ENCODE measurements around the gene CNGA1. TPM values are rescaled to one million over a fixed set of nuclear protein-coding genes. Genes with fewer than 3 reads are reported as not detected.
"Not testable (repeated sequence)": the region's sequence is repeated elsewhere in the genome, so short reads cannot be mapped to it uniquely, and the experiment has no call there.

The CNGA1 gene
- total and polyA plus RNA-seq, 2 donors, result 0.14 to 1.1 TPM

DNA sequence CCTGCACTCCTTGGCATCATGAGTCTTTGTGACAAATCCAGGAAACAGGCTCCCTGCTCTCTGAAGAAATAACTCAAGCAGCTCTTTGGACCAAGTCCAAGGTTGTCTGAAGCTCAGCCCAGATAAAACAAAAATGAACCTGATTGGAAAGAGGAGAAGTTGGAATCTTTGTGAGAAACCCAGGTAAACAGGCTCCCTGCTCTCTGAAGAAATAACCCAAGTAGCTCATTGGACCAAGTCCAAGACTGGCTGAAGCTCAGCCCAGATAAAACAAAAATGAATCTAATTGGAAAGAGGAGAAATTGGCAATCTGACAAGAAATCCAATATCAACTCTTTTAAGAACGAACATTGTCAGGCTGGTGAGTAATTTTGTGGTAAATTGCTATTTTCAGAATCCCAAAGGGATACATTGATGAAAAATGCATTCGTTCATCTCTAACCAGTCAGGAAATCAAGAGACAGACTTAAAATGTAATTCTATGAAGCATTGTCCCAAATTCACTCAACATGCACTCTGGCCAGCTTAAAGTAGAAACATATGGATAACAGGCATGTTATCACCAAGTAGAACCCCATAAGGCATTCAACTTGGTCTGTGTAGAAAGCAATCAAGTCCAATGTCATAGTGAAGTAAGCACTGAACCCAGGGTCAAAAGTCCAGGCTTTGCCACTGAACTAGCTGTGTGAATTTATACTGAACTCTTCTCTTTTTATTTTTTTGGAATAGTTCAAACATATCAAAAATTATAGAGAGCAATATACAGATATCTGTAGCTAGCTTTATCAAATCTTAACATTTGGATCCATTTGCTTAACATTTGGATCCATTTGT lies 85.3 kb downstream of the CNGA1 start:
- Histone ChIP-seq H3K36me3 (ENCODE audit: control insufficient read depth in 2 of 2, insufficient read depth in 2 of 2, low read length in 1 of 2) (no peaks in the 10 kb centered on the region), H3K4me1 (ENCODE audit: control insufficient read depth in 2 of 2, insufficient read depth in 2 of 2, low read length in 2 of 2) (peaks cover 0 to 3% of the 10 kb centered on the region in 2 donors), H3K27ac (ENCODE audit: low read depth in 1 of 2, low read length in 1 of 2) (no peak overlapping the region), H3K9me3 (ENCODE audit: control insufficient read depth in 2 of 2, insufficient read depth in 1 of 2, low read length in 1 of 2) (no peaks in the 10 kb centered on the region), H3K4me3 (ENCODE audit: low read length in 2 of 2) (no peak overlapping the region), H3K27me3 (ENCODE audit: control insufficient read depth in 2 of 2, insufficient read depth in 1 of 2, low read length in 1 of 2) (no peaks in the 10 kb centered on the region)
- 81% methylated on average over 2 of the region's 2 CpGs for WGBS
- peak in 1 of 9 donors; percentile 13 for DNase-seq (ENCODE audit: low read depth in 6 of 9, low spot score in 9 of 9)

DNA sequence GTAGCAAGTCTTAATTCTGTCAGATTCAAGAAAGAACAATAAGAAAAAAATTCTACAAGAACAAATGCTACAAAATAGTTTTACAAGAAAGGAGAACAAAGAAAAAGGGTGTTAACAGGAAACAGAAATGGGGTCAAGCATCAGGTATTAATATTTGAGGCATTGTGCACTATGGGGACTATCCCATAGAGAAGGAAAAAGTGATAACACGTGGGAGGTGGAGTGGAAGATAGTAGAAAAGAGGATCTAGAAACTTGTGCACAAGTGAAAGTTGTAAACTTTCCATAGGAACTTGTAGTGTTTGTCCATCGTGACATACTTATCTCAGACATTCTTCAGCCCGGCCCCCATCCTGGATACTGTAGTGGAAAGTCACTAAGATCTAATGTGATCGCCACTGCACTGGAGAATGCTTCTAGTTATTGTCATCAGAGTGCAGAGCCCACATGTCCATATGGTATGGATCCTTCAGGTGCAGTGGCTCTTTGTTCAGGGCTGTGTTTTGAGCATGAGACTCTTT lies 86.7 kb downstream of the CNGA1 start:
- H3K4me3 ChIP-seq (ENCODE audit: low read length in 2 of 2), result no peak overlapping the region
- WGBS, result 70% methylated on average over 4 of the region's 4 CpGs
- no peaks in the 10 kb centered on the region for H3K9me3 ChIP-seq (ENCODE audit: control insufficient read depth in 2 of 2, insufficient read depth in 1 of 2, low read length in 1 of 2)
- H3K27me3 ChIP-seq (ENCODE audit: control insufficient read depth in 2 of 2, insufficient read depth in 1 of 2, low read length in 1 of 2), result no peaks in the 10 kb centered on the region
- no peaks in the 10 kb centered on the region for H3K36me3 ChIP-seq (ENCODE audit: control insufficient read depth in 2 of 2, insufficient read depth in 2 of 2, low read length in 1 of 2)
- H3K27ac ChIP-seq (ENCODE audit: low read depth in 1 of 2, low read length in 1 of 2), result no peak overlapping the region
- H3K4me1 ChIP-seq (ENCODE audit: control insufficient read depth in 2 of 2, insufficient read depth in 2 of 2, low read length in 2 of 2), result peaks cover 0 to 3% of the 10 kb centered on the region in 2 donors
- DNase-seq (ENCODE audit: low read depth in 6 of 9, low spot score in 9 of 9), result no peak

DNA sequence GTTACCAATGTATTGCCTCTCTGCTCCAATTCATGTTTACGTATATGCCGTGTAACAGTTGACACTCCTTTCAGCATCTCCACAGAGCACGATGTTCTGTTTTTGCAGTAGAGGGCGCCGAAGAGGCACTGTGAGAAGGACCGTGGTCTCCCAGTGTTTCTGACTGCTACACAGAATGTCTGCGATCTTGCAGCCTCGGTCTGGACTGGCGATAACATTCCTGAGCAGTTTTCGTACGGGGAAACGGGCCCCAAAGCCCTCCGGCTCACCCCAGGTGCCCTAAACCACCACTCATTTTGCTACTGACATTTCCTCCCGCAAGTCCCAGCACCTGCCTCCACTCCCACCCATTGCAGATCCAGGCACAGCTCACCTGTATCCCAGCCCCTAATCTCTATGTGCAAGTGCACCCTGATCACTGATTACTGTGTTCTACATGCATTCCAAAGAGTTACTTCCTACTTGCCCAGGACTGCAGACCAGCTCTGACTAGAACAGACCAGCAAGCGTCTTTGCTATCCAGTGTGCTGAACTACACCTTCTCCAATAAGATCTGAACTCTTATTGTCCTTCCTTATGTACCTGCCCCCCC lies 89.7 kb downstream of the CNGA1 start:
- Histone ChIP-seq H3K4me3 (ENCODE audit: low read length in 2 of 2) (no peak overlapping the region), H3K9me3 (ENCODE audit: control insufficient read depth in 2 of 2, insufficient read depth in 1 of 2, low read length in 1 of 2) (peaks cover 0 to 7% of the 10 kb centered on the region in 2 donors), H3K27me3 (ENCODE audit: control insufficient read depth in 2 of 2, insufficient read depth in 1 of 2, low read length in 1 of 2) (no peaks in the 10 kb centered on the region), H3K27ac (ENCODE audit: low read depth in 1 of 2, low read length in 1 of 2) (no peak overlapping the region), H3K36me3 (ENCODE audit: control insufficient read depth in 2 of 2, insufficient read depth in 2 of 2, low read length in 1 of 2) (no peaks in the 10 kb centered on the region), H3K4me1 (ENCODE audit: control insufficient read depth in 2 of 2, insufficient read depth in 2 of 2, low read length in 2 of 2) (peaks cover 0 to 3% of the 10 kb centered on the region in 2 donors)
- WGBS, result 17% methylated on average over 15 of the region's 15 CpGs
- peak in 6 of 9 donors; percentile 30 to 75 (median 48) for DNase-seq (ENCODE audit: low read depth in 6 of 9, low spot score in 9 of 9)

DNA sequence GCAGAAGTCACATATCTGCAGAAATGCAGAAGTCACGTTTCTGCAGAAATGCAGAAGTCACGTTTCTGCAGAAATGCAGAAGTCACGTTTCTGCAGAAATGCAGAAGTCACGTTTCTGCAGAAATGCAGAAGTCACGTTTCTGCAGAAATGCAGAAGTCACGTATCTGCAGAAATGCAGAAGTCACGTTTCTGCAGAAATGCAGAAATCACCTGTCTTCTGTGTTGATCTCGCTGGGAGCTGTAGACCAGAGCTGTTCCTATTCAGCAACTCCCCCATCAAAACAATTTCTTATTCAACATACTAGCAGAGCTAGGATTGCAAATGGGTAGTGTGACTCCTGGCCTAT lies 93.2 kb downstream of the CNGA1 start:
- H3K27ac ChIP-seq (ENCODE audit: low read depth in 1 of 2, low read length in 1 of 2); DNase-seq (ENCODE audit: low read depth in 6 of 9, low spot score in 9 of 9); H3K27me3 ChIP-seq (ENCODE audit: control insufficient read depth in 2 of 2, insufficient read depth in 1 of 2, low read length in 1 of 2); H3K4me3 ChIP-seq (ENCODE audit: low read length in 2 of 2); H3K4me1 ChIP-seq (ENCODE audit: control insufficient read depth in 2 of 2, insufficient read depth in 2 of 2, low read length in 2 of 2); H3K9me3 ChIP-seq (ENCODE audit: control insufficient read depth in 2 of 2, insufficient read depth in 1 of 2, low read length in 1 of 2); H3K36me3 ChIP-seq (ENCODE audit: control insufficient read depth in 2 of 2, insufficient read depth in 2 of 2, low read length in 1 of 2): not testable (repeated sequence)
- 17% methylated on average over 8 of the region's 8 CpGs for WGBS

DNA sequence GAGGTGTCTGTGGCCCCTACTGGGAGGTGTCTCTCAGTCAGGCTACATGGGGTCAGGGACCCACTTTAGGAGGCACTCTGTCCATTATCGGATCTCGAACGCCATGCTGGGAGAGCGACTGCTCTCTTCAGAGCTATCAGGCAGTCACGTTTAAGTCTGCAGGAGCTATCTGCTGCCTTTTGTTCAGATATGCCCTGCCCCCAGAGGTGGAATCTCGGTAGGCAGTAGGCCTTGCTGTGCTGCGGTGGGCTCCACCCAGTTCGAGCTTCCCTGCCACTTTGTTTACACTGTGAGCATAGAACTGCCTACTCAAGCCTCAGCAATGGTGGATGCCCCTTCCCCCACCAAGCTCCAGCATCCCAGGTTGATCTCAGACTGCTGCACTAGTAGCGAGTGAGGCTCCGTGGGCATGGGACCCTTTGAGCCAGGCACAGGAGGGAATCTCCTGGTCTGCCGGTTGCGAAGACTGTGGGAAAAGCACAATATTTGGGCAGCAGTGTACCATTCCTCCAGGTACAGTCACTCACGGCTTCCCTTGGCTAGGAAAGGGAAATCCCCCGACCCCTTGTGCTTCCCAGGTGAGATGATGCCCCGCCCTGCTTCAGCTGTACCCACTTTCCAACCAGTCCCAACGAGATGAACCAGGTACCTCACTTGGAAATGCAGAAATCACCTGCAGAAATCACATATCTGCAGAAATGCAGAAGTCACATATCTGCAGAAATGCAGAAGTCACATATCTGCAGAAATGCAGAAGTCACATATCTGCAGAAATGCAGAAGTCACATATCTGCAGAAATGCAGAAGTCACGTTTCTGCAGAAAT lies 93.8 kb downstream of the CNGA1 start:
- H3K27me3 ChIP-seq (ENCODE audit: control insufficient read depth in 2 of 2, insufficient read depth in 1 of 2, low read length in 1 of 2); H3K4me1 ChIP-seq (ENCODE audit: control insufficient read depth in 2 of 2, insufficient read depth in 2 of 2, low read length in 2 of 2); H3K4me3 ChIP-seq (ENCODE audit: low read length in 2 of 2); DNase-seq (ENCODE audit: low read depth in 6 of 9, low spot score in 9 of 9); H3K27ac ChIP-seq (ENCODE audit: low read depth in 1 of 2, low read length in 1 of 2); H3K9me3 ChIP-seq (ENCODE audit: control insufficient read depth in 2 of 2, insufficient read depth in 1 of 2, low read length in 1 of 2); H3K36me3 ChIP-seq (ENCODE audit: control insufficient read depth in 2 of 2, insufficient read depth in 2 of 2, low read length in 1 of 2): not testable (repeated sequence)
- 81% methylated on average over 17 of the region's 17 CpGs for WGBS

DNA sequence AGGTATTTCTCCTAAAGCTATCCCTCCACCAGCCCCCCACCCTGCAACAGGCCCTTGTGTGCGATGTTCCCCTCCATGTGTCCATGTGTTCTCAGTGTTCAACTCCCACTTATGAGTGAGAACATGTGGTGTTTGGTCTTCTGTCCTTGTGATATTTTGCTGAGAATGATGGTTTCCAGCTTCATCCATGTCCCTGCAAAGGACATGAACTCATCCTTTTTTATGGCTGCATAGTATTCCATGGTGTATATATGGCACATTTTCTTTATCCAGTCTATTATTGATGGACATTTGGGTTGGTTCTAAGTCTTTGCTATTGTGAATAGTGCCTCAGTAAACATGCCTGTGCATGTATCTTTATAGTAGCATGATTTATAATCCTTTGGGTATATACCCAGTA lies 99.3 kb downstream of the CNGA1 start:
- WGBS, result 100% methylated on average over 1 of the region's 1 CpG
- H3K4me3 ChIP-seq (ENCODE audit: low read length in 2 of 2), result not testable (repeated sequence)

DNA sequence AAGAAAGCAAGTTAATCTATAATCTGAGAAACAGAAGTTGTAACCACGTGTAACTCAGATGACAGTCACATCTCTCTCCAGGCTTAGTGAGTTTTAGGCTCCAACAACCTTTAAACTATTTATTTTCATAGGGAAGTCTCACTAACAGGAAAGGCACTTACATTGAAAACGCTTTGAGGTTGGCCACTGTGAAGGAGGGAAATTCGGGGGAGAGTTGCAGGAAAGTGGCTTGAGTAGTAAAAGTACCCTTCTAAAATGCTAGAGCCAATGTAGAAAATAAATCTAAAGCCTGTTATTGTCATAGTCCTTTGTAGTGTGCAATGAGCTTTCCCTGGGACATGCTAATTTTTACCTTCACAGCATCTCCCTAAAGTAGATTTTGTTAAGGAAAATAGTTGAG lies 101.1 kb downstream of the CNGA1 start:
- WGBS, result 36% methylated on average over 3 of the region's 3 CpGs
- Histone ChIP-seq H3K27ac (ENCODE audit: low read depth in 1 of 2, low read length in 1 of 2) (no peak overlapping the region), H3K36me3 (ENCODE audit: control insufficient read depth in 2 of 2, insufficient read depth in 2 of 2, low read length in 1 of 2) (no peaks in the 10 kb centered on the region), H3K4me1 (ENCODE audit: control insufficient read depth in 2 of 2, insufficient read depth in 2 of 2, low read length in 2 of 2) (peaks cover 7 to 8% of the 10 kb centered on the region in 2 donors), H3K9me3 (ENCODE audit: control insufficient read depth in 2 of 2, insufficient read depth in 1 of 2, low read length in 1 of 2) (no peaks in the 10 kb centered on the region), H3K4me3 (ENCODE audit: low read length in 2 of 2) (no peak overlapping the region), H3K27me3 (ENCODE audit: control insufficient read depth in 2 of 2, insufficient read depth in 1 of 2, low read length in 1 of 2) (no peaks in the 10 kb centered on the region)
- no peak for DNase-seq (ENCODE audit: low read depth in 6 of 9, low spot score in 9 of 9)

More for the DNA sequence above, 99.3 kb downstream of the CNGA1 start:
- not testable (repeated sequence) for H3K27ac ChIP-seq (ENCODE audit: low read depth in 1 of 2, low read length in 1 of 2); H3K9me3 ChIP-seq (ENCODE audit: control insufficient read depth in 2 of 2, insufficient read depth in 1 of 2, low read length in 1 of 2); H3K27me3 ChIP-seq (ENCODE audit: control insufficient read depth in 2 of 2, insufficient read depth in 1 of 2, low read length in 1 of 2); H3K4me1 ChIP-seq (ENCODE audit: control insufficient read depth in 2 of 2, insufficient read depth in 2 of 2, low read length in 2 of 2); H3K36me3 ChIP-seq (ENCODE audit: control insufficient read depth in 2 of 2, insufficient read depth in 2 of 2, low read length in 1 of 2); DNase-seq (ENCODE audit: low read depth in 6 of 9, low spot score in 9 of 9)

DNA sequence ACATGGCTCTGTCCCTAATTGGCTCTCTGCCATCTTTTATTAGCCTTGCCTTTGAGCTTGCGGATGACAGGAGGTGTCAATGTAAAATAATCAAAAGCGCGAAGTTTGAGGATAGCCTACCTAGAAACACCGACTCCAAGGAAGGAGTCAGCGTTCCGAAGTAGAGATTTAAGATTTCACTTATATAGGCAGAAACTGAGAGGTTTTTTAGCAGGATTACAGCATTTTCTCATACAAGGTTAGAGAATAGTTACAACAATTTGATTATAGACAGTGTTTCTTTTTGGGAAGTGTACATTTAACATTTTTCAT lies 101.6 kb downstream of the CNGA1 start:
- no peaks in the 10 kb centered on the region for H3K36me3 ChIP-seq (ENCODE audit: control insufficient read depth in 2 of 2, insufficient read depth in 2 of 2, low read length in 1 of 2)
- H3K27ac ChIP-seq (ENCODE audit: low read depth in 1 of 2, low read length in 1 of 2), result no peak overlapping the region
- no peak for DNase-seq (ENCODE audit: low read depth in 6 of 9, low spot score in 9 of 9)
- peaks cover 7 to 8% of the 10 kb centered on the region in 2 donors for H3K4me1 ChIP-seq (ENCODE audit: control insufficient read depth in 2 of 2, insufficient read depth in 2 of 2, low read length in 2 of 2)
- WGBS, result 3% methylated on average over 6 of the region's 6 CpGs
- no peaks in the 10 kb centered on the region for H3K9me3 ChIP-seq (ENCODE audit: control insufficient read depth in 2 of 2, insufficient read depth in 1 of 2, low read length in 1 of 2)
- no peaks in the 10 kb centered on the region for H3K27me3 ChIP-seq (ENCODE audit: control insufficient read depth in 2 of 2, insufficient read depth in 1 of 2, low read length in 1 of 2)
- H3K4me3 ChIP-seq (ENCODE audit: low read length in 2 of 2), result peak overlapping the region; percentile 75 to 81

Measured in thymus (tissue), 11 donors.